DND-41 (cell line): ENCODE results near the gene LTF.

Experiments
- EZH2 ChIP-seq: IDR thresholded peaks from 3 replicates; pipeline ENCODE4 v1.6.1; 2012; ENCODE audit warnings: borderline replicate concordance, low read depth, mild to moderate bottlenecking, moderate library complexity, low read length, inconsistent platforms; ENCODE audit not compliant: severe bottlenecking
- TF ChIP-seq, protein P1 (sequence below): IDR thresholded peaks from 2 replicates; pipeline ENCODE4 v1.5.1; 2012; ENCODE audit warnings: borderline replicate concordance, low read length, moderate library complexity, mild to moderate bottlenecking; ENCODE audit not compliant: poor library complexity, severe bottlenecking; ENCODE audit errors: extremely low read depth

DNA sequence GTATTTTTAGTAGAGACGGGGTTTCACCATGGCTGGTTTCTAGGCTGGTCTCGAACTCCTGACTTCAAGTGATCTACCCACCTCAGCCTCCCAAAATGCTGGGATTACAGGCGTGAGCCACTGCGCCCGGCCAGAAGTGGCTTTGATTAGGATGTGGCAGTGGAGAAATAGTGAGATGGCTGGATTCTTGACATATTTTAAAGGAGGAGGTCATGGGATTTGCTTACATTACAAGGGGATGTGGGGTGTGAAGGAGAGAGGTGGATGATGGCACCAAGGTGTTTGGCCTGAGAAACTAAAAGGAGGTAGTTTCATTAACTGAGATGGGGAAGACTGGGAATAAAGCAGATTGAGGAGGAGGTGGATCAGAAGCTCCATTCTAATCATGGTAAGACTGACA lies 15.0 kb upstream of the LTF start:
- TF ChIP-seq, protein P1, sequence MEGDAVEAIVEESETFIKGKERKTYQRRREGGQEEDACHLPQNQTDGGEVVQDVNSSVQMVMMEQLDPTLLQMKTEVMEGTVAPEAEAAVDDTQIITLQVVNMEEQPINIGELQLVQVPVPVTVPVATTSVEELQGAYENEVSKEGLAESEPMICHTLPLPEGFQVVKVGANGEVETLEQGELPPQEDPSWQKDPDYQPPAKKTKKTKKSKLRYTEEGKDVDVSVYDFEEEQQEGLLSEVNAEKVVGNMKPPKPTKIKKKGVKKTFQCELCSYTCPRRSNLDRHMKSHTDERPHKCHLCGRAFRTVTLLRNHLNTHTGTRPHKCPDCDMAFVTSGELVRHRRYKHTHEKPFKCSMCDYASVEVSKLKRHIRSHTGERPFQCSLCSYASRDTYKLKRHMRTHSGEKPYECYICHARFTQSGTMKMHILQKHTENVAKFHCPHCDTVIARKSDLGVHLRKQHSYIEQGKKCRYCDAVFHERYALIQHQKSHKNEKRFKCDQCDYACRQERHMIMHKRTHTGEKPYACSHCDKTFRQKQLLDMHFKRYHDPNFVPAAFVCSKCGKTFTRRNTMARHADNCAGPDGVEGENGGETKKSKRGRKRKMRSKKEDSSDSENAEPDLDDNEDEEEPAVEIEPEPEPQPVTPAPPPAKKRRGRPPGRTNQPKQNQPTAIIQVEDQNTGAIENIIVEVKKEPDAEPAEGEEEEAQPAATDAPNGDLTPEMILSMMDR = no peak
- no peak for TF ChIP-seq EZH2
